WERI-Rb-1 (cell line): ENCODE results near the gene DYNLT2.

Source experiments
- DNase-seq: peaks from one replicate; pipeline ENCODE4 v3.0.0-alpha.2; 2020
- H3K27ac ChIP-seq: fragments of 250-450 bp; sonication (Bioruptor Pico); 2 replicates; pipeline ENCODE4 v1.5.1; 2020; ENCODE audit warnings: mild to moderate bottlenecking, moderate library complexity
- H3K27me3 ChIP-seq: fragments of 250-450 bp; sonication (Bioruptor Pico); 2 replicates; pipeline ENCODE4 v1.5.1; 2021; ENCODE audit warnings: mild to moderate bottlenecking, low read depth, moderate library complexity; ENCODE audit not compliant: insufficient read depth, severe bottlenecking
- H3K36me3 ChIP-seq: fragments of 250-450 bp; sonication (Bioruptor Pico); 2 replicates; pipeline ENCODE4 v1.5.1; 2020; ENCODE audit warnings: mild to moderate bottlenecking, moderate library complexity
- H3K4me3 ChIP-seq: 2 replicates; pipeline ENCODE4 v1.5.1; 2011; ENCODE audit warnings: low read depth, mild to moderate bottlenecking, control low read depth, low read length
- H3K9me3 ChIP-seq: fragments of 250-450 bp; sonication (Bioruptor Pico); 2 replicates; pipeline ENCODE4 v1.5.1; 2021; ENCODE audit warnings: mild to moderate bottlenecking, moderate library complexity; ENCODE audit not compliant: severe bottlenecking
- TF ChIP-seq, protein P1 (sequence below): IDR thresholded peaks from 2 replicates; pipeline ENCODE4 v1.5.1; 2011; ENCODE audit warnings: low read depth, mild to moderate bottlenecking, control low read depth, inconsistent platforms, low read length

DYNLT2 gene

DNA sequence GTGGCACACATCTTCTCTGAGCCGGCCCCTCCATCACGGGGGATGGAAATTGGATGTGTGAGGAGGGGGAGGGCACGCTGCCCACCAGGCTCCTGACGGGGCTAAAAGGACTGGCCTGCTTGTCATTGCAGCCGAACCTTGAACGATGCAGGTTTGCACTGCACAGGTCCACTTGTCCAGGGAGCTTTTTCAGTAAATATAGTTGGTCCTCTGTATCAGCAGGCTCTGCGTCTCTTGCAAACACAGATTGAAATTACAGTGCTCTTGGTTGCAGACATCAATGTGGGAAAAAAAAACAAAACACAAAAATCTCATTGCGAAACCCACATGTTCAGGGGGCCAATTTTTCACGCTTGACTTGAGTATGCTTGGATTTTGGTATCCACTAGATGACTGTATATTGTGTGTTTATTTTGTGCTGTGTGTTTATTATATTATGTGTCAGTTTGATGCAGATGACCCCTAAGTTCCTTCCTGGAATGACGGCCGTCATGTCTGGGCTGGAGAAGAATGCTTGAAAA, 29.3 kb upstream of the DYNLT2 start:
- Histone ChIP-seq H3K9me3 (no peaks in the 10 kb centered on the region), H3K27me3 (no peaks in the 10 kb centered on the region), H3K36me3 (no peaks in the 10 kb centered on the region; the same call in 1 of the 2 replicates)

DNA sequence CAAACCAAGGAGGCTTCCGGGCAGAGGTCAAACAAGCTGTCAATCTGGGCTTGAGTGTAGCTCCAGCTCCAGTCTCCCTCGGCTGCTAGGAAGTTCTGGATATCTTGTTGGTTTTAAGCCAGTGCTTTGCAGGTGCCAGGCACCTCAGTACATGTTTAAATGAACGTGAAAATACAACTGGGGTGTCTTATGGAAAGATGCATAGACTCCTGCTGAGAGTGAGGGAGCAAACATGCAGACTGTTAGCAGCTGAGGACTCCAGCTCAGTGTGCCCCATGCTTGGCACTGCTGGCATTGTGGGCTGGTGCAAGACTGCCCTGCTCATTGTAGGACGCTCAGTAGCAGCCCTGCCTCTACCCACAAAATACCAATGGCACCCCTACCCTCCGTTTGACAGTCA, 28.5 kb upstream of the DYNLT2 start:
- Histone ChIP-seq H3K36me3 (no peaks in the 10 kb centered on the region; the same call in 1 of the 2 replicates), H3K9me3 (no peaks in the 10 kb centered on the region), H3K27ac (no peak overlapping the region), H3K4me3 (no peak overlapping the region), H3K27me3 (no peaks in the 10 kb centered on the region)
- TF ChIP-seq, protein P1, sequence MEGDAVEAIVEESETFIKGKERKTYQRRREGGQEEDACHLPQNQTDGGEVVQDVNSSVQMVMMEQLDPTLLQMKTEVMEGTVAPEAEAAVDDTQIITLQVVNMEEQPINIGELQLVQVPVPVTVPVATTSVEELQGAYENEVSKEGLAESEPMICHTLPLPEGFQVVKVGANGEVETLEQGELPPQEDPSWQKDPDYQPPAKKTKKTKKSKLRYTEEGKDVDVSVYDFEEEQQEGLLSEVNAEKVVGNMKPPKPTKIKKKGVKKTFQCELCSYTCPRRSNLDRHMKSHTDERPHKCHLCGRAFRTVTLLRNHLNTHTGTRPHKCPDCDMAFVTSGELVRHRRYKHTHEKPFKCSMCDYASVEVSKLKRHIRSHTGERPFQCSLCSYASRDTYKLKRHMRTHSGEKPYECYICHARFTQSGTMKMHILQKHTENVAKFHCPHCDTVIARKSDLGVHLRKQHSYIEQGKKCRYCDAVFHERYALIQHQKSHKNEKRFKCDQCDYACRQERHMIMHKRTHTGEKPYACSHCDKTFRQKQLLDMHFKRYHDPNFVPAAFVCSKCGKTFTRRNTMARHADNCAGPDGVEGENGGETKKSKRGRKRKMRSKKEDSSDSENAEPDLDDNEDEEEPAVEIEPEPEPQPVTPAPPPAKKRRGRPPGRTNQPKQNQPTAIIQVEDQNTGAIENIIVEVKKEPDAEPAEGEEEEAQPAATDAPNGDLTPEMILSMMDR = no peak
- no peak for DNase-seq

More for the DNA sequence above, 29.3 kb upstream of the DYNLT2 start:
- Histone ChIP-seq H3K4me3 (no peak overlapping the region), H3K27ac (no peak overlapping the region)
- no peak for DNase-seq
- TF ChIP-seq, protein P1 = no peak

DNA sequence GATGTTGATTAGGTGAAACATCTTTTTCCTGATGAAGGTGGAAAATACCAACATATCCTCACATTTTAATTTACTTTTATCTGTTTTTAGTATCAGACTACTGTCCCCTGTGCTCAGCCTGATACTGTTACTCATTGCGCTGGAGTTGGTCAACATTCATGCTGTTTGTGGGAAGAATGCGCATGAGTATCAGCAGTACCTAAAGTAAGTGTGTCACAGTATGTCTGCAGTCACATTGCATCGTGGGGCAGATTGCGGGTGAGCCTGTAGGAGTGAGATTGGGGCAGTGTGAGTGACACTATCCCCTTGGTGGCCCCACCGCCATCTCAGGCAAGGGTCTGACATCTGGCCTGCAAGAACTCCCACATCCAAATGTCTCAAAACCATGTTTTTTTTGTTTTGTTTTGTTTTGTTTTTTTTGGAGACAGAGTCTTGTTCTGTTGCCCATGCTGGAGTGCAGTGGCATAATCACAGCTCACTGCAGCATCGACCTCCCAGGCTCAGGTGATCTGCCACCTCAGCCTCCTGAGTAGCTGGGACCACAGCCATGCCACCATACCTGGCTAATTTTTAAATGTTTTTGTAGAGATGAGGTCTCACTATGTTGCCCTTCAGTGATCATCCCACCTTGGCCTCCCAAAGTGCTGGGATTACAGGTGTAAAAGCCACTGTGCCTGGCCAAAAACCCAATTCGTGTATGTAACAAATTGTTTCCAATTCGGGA, 27.9 kb upstream of the DYNLT2 start:
- no peaks in the 10 kb centered on the region; the same call in 1 of the 2 replicates for H3K36me3 ChIP-seq
- no peak for DNase-seq
- H3K4me3 ChIP-seq = no peak overlapping the region
- no peaks in the 10 kb centered on the region for H3K27me3 ChIP-seq
- H3K27ac ChIP-seq = no peak overlapping the region
- TF ChIP-seq, protein P1 = no peak
- no peaks in the 10 kb centered on the region for H3K9me3 ChIP-seq

- no peak for DNase-seq
- Histone ChIP-seq H3K36me3 (no peaks in the 10 kb centered on the region; the same call in 1 of the 2 replicates), H3K27me3 (no peaks in the 10 kb centered on the region), H3K4me3 (no peak overlapping the region), H3K27ac (no peak overlapping the region), H3K9me3 (no peaks in the 10 kb centered on the region)
- TF ChIP-seq, protein P1 = no peak
These were observed 27.3 kb upstream of the DYNLT2 start for GRCh38 chr6:169778646-169779045.

GRCh38 chr6:169777896-169778295, 26.5 kb upstream of the DYNLT2 start:
- Histone ChIP-seq H3K9me3 (no peaks in the 10 kb centered on the region), H3K27me3 (no peaks in the 10 kb centered on the region), H3K4me3 (no peak overlapping the region), H3K27ac (no peak overlapping the region), H3K36me3 (no peaks in the 10 kb centered on the region; the same call in 1 of the 2 replicates)
- TF ChIP-seq, protein P1 = no peak
- no peak for DNase-seq
